H1 (cell line): ENCODE results near the gene MAMSTR. TPM values are rescaled to one million over a fixed set of nuclear protein-coding genes. Genes with fewer than 3 reads are reported as not detected.

Experiments used
- BACH1 ChIP-seq: IDR thresholded peaks from 2 replicates; pipeline ENCODE4 v1.6.1; 2012; ENCODE audit warnings: low read length, improper control_type of control experiment
- BRCA1 ChIP-seq: IDR thresholded peaks from 2 replicates; pipeline ENCODE4 v1.6.1; 2012; ENCODE audit warnings: low read depth, low read length, improper control_type of control experiment
- CBX8 ChIP-seq: fragments of 300-800, 300-1000 bp; sonication (generic); IDR thresholded peaks from 2 replicates; pipeline ENCODE4 v1.7.1; 2016; ENCODE audit warnings: low read depth, low read length, borderline replicate concordance
- CHD1 ChIP-seq: IDR thresholded peaks from 2 replicates; pipeline ENCODE4 v1.6.1; 2012; ENCODE audit warnings: low read depth, low read length, improper control_type of control experiment
- EGR1 ChIP-seq: IDR thresholded peaks from 2 replicates; pipeline ENCODE4 v1.6.1; 2011; ENCODE audit warnings: low read depth, low read length, borderline replicate concordance
- EZH2 ChIP-seq: fragments of 200-600 bp; sonication (generic); IDR thresholded peaks from 2 replicates; pipeline ENCODE4 v1.7.1; 2012; ENCODE audit warnings: low read depth, mild to moderate bottlenecking, moderate library complexity, low read length, inconsistent platforms; ENCODE audit not compliant: severe bottlenecking
- KDM5A ChIP-seq: fragments of 200-600 bp; IDR thresholded peaks from 2 replicates; pipeline ENCODE4 v1.7.1; 2012; ENCODE audit warnings: mild to moderate bottlenecking, low read length, inconsistent platforms, mixed read lengths
- MAFK ChIP-seq: IDR thresholded peaks from 2 replicates; pipeline ENCODE4 v1.6.1; 2012; ENCODE audit warnings: low read depth, mild to moderate bottlenecking, improper control_type of control experiment, low read length
- POLR2AphosphoS5 ChIP-seq: IDR thresholded peaks from 2 replicates; pipeline ENCODE4 v1.6.1; 2011; ENCODE audit warnings: low read depth, low read length
- POU5F1 ChIP-seq: IDR thresholded peaks from 2 replicates; pipeline ENCODE4 v1.6.1; 2011; ENCODE audit warnings: low read depth, mild to moderate bottlenecking, low read length, moderate library complexity
- RAD21 ChIP-seq, 2 experiments: IDR thresholded peaks in 1 of 2; conservative IDR thresholded peaks in 1 of 2; 2 replicates each; pipeline ENCODE4 v1.6.1; 2011; ENCODE audit warnings: low read depth in 2 of 2, low read length in 2 of 2, improper control_type of control experiment in 1 of 2, inconsistent platforms in 1 of 2, mild to moderate bottlenecking in 1 of 2, moderate library complexity in 1 of 2
- RBBP5 ChIP-seq: IDR thresholded peaks from 2 replicates; pipeline ENCODE4 v1.7.1; 2012; ENCODE audit warnings: low read depth, mild to moderate bottlenecking, inconsistent platforms, low read length, moderate library complexity, borderline replicate concordance
- SAP30 ChIP-seq: fragments of 300-600 bp; sonication (generic); IDR thresholded peaks from 2 replicates; pipeline ENCODE4 v1.7.1; 2012; ENCODE audit warnings: low read length, moderate library complexity, mild to moderate bottlenecking, inconsistent platforms; ENCODE audit not compliant: insufficient read depth, insufficient replicate concordance
- SP4 ChIP-seq: IDR thresholded peaks from 2 replicates; pipeline ENCODE4 v1.6.1; 2012; ENCODE audit warnings: low read length, inconsistent platforms
- TAF1 ChIP-seq: IDR thresholded peaks from 2 replicates; pipeline ENCODE4 v1.6.1; 2011; ENCODE audit warnings: mild to moderate bottlenecking, low read depth, low read length
- TBP ChIP-seq: IDR thresholded peaks from 2 replicates; pipeline ENCODE4 v1.6.1; 2011; ENCODE audit warnings: low read depth, low read length, improper control_type of control experiment
- TEAD4 ChIP-seq: IDR thresholded peaks from 2 replicates; pipeline ENCODE4 v1.6.1; 2012; ENCODE audit warnings: low read depth, low read length, inconsistent platforms, mixed read lengths
- ZNF274 ChIP-seq: IDR thresholded peaks from 2 replicates; pipeline ENCODE4 v1.7.0; 2012; ENCODE audit warnings: low read length, borderline replicate concordance; ENCODE audit errors: extremely low read depth
- polyA plus RNA-seq, 7 experiments: library from polyadenylated mRNA; depleted of rRNA in 3 of 7; stranded (reverse) in 5 of 7; unstranded in 2 of 7; fragments of >200 nt in 5 of 7; fragments of 200-250 nt in 2 of 7; gene quantifications; 1 replicate in 5 of 7; 2 replicates in 1 of 7; 4 replicates in 1 of 7; pipeline versions ENCODE4 v1.2.1 to v1.2.3, GENCODE V29; 2011 to 2013; ENCODE audit warnings: missing spikeins in 2 of 7, mixed read lengths in 2 of 7
- total RNA-seq: library from RNA; stranded (reverse); fragmentation: NEBNext Ultra II Directional; extraction: Animal tissue kit (Norgen Biotek cat#: 25700); gene quantifications from 2 replicates; pipeline ENCODE4 v1.2.1, GENCODE V29; 2021
- TF ChIP-seq, protein P1 (sequence below): IDR thresholded peaks from 2 replicates; pipeline ENCODE4 v1.6.1; 2011; ENCODE audit warnings: low read length, improper control_type of control experiment
- TF ChIP-seq, protein P2 (sequence below): IDR thresholded peaks from 2 replicates; pipeline ENCODE4 v1.6.1; 2011; ENCODE audit warnings: low read depth, mild to moderate bottlenecking, low read length; ENCODE audit not compliant: insufficient read depth
- TF ChIP-seq, protein P3 (sequence below): IDR thresholded peaks from 2 replicates; pipeline ENCODE4 v1.6.1; 2012; ENCODE audit warnings: inconsistent platforms
- TF ChIP-seq, protein P4 (sequence below): IDR thresholded peaks from 2 replicates; pipeline ENCODE4 v1.6.1; 2012; ENCODE audit warnings: inconsistent platforms

MAMSTR gene
- total and polyA plus RNA-seq, 2 of the 8 experiments (the other 6 are each of a cell fraction or from before 2014, with no cell fraction given), result 2.0 to 2.3 TPM

DNA sequence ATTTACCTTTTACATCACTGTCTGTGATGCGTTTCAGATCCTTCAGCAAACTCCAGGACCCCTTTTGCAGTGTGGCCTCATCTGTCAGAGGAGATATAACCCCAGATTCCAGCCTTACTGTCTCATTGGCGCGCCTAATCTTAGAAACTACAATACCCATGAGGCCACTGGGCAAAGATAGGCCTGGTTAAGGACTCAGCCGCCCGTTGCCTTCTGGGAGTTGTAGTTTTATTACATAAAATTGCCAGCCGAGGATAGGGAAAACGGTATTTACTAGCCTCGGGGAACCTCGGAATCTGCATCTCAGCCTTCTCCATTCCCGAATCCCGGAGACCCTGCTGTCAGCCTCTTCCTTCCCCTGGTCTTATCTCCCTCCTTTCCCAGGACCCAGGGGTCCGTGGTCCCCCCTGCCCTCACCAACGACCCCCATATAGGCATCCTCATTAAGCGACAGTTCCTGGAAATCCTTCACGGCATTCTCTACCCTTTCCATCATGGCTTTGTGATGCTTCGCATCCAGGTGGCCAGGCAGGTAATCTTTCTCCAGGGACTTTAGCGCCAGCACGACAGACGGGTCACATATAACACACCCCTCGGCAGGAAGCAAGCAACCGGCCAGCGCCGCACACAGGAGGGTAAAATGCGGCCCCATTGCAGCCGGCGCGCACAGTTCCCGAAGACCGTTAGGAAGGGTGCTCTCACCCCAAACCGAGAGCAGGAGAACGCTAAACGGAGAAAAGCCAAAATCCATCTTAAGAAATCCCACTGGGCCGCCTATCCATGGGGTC is 25.9 kb upstream of the MAMSTR start (continued):
- TF ChIP-seq POU5F1, result no peak
- TF ChIP-seq POLR2AphosphoS5, result no peak
- TF ChIP-seq ZNF274, result no peak
- no peak for TF ChIP-seq TAF1
- no peak for TF ChIP-seq EZH2
- 0 out of 2 replicates have a peak, but pooled peaks have one; percentile 13 for TF ChIP-seq TEAD4
- TF ChIP-seq CHD1, result no peak
- TF ChIP-seq KDM5A, result no peak
- TF ChIP-seq, protein P1, sequence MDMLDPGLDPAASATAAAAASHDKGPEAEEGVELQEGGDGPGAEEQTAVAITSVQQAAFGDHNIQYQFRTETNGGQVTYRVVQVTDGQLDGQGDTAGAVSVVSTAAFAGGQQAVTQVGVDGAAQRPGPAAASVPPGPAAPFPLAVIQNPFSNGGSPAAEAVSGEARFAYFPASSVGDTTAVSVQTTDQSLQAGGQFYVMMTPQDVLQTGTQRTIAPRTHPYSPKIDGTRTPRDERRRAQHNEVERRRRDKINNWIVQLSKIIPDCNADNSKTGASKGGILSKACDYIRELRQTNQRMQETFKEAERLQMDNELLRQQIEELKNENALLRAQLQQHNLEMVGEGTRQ, result no peak
- TF ChIP-seq, protein P2, sequence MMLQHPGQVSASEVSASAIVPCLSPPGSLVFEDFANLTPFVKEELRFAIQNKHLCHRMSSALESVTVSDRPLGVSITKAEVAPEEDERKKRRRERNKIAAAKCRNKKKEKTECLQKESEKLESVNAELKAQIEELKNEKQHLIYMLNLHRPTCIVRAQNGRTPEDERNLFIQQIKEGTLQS, result peak; percentile 37; the same call in 1 of the 2 replicates
- TF ChIP-seq MAFK, result no peak
- TF ChIP-seq, protein P3, sequence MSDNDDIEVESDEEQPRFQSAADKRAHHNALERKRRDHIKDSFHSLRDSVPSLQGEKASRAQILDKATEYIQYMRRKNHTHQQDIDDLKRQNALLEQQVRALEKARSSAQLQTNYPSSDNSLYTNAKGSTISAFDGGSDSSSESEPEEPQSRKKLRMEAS, result no peak
- TF ChIP-seq CBX8, result no peak
- TF ChIP-seq BACH1, result no peak
- no peak for TF ChIP-seq BRCA1
- TF ChIP-seq, protein P4, sequence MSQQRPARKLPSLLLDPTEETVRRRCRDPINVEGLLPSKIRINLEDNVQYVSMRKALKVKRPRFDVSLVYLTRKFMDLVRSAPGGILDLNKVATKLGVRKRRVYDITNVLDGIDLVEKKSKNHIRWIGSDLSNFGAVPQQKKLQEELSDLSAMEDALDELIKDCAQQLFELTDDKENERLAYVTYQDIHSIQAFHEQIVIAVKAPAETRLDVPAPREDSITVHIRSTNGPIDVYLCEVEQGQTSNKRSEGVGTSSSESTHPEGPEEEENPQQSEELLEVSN, result no peak
- TF ChIP-seq SP4, result peak; percentile 47; the same call in 1 of the 2 replicates
- no peak for TF ChIP-seq SAP30
- no peak for TF ChIP-seq EGR1
- no peak for TF ChIP-seq RBBP5
- no peak for TF ChIP-seq TBP
- TF ChIP-seq RAD21 (IDR thresholded peaks at IDR 0.05 in 1 of 2, conservative IDR thresholded peaks at IDR 0.05 in 1 of 2; ENCODE audit: low read depth in 2 of 2, low read length in 2 of 2), result no peak
